Measurements from ENCODE around the gene CFAP210.

GRCh38 chr2:169732075-169732474, 37.9 kb upstream of the CFAP210 start:
- TF ChIP-seq POLR2AphosphoS5 (IDR thresholded peaks at IDR 0.05; ENCODE audit: low read depth, low read length) (no peak), YY1 (IDR thresholded peaks at IDR 0.05; ENCODE audit: extremely low read depth, insufficient replicate concordance, low read depth, low read length) (no peak), REST (IDR thresholded peaks at IDR 0.05; ENCODE audit: low read depth) (no peak), CTCF (IDR thresholded peaks at IDR 0.05 in 2 of 3, conservative IDR thresholded peaks at IDR 0.05 in 1 of 3; ENCODE audit: borderline replicate concordance in 1 of 3, insufficient read depth in 1 of 3, low read depth in 2 of 3, low read length in 2 of 3) (no peak)

Measured in HCT116 (cell line).